NK-92 (cell line): Measurements from ENCODE around the gene EHBP1L1.

Experiments
- DNase-seq: peaks from one replicate; lab custom pipeline; 2025; ENCODE audit not compliant: unreplicated experiment; lab: John Stamatoyannopoulos, UW

The EHBP1L1 gene

GRCh38 chr11:65575568-65576231 is at the start of gene EHBP1L1:
Gene EHBP1L1 (plus strand): TSS chr11:65576053. CDS start chr11:65576303, 250 bp downstream.
- DNase-seq, result no peak

GRCh38 chr11:65526744-65527143 is 49.1 kb upstream of the EHBP1L1 start:
- no peak for DNase-seq

GRCh38 chr11:65528819-65529350 is 47.0 kb upstream of the EHBP1L1 start:
- no peak for DNase-seq

- no peak for DNase-seq
Measured at GRCh38 chr11:65529475-65530156, 46.2 kb upstream of the EHBP1L1 start.

- no peak for DNase-seq
Measured at GRCh38 chr11:65530157-65530496, 45.7 kb upstream of the EHBP1L1 start.

GRCh38 chr11:65532388-65533064 is 43.3 kb upstream of the EHBP1L1 start:
- no peak for DNase-seq

GRCh38 chr11:65535102-65535501 is 40.8 kb upstream of the EHBP1L1 start:
- no peak for DNase-seq

- DNase-seq, result no peak
Measured at GRCh38 chr11:65536412-65537295, 39.2 kb upstream of the EHBP1L1 start.

- no peak for DNase-seq
Measured at GRCh38 chr11:65537296-65537597, 38.6 kb upstream of the EHBP1L1 start.

GRCh38 chr11:65537620-65538231 is 38.1 kb upstream of the EHBP1L1 start:
- no peak for DNase-seq

GRCh38 chr11:65538232-65538914 is 37.5 kb upstream of the EHBP1L1 start:
- DNase-seq, result no peak

GRCh38 chr11:65538915-65539743 is 36.7 kb upstream of the EHBP1L1 start:
- DNase-seq, result no peak

GRCh38 chr11:65539744-65540289 is 36.0 kb upstream of the EHBP1L1 start:
- DNase-seq, result no peak

- no peak for DNase-seq
Measured at GRCh38 chr11:65540290-65541092, 35.4 kb upstream of the EHBP1L1 start.

GRCh38 chr11:65541093-65541982 is 34.5 kb upstream of the EHBP1L1 start:
- DNase-seq, result no peak

GRCh38 chr11:65542738-65543390 is 33.0 kb upstream of the EHBP1L1 start:
- DNase-seq, result no peak

- no peak for DNase-seq
Measured at GRCh38 chr11:65545853-65546216, 30.0 kb upstream of the EHBP1L1 start.
